ENCODE data around the gene TIMM17A.

- TF ChIP-seq CTCF (IDR thresholded peaks at IDR 0.05; ENCODE audit: insufficient read depth, low read depth, low read length) (no peak), EZH2 (IDR thresholded peaks at IDR 0.05; ENCODE audit: insufficient read depth, low read length) (no peak)
Observed at GRCh38 chr1:202016811-202017748, 61.8 kb downstream of the TIMM17A start.
